Measurements from ENCODE around the gene ADIG. TPM values are rescaled to one million over a fixed set of nuclear protein-coding genes. Genes with fewer than 3 reads are reported as not detected.

Gene ADIG
- total RNA-seq, 4 donors from 2014 or later = not detected

DNA sequence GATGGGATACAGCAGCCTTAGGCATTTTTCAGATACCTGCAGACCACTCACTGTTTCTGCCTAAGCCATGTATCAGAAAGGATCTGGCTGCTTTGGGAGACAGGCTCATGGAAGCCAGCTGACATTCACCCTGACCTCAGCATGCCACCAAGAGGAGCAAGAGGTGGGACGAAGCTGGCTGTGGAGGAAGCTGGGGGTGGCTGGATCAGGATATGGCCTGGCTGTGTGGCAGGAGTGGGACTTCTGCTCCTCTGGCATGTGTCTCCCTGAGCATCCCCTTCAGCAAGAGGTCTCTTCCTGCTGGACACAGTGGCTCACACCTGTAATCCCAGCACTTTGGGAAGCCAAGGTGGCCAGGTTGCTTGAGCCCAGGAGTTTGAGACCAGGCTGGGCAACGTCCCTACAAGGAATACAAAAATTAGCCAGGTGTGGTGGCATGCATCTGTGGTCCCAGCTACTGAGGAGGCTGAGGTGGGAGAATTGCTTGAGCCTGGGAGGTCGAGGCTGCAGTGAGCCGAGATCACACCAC, 897 bp downstream of the ADIG start:
- TF ChIP-seq EP300 (IDR thresholded peaks at IDR 0.05) (no peak), POLR2A (IDR thresholded peaks at IDR 0.05) (no peak), POLR2AphosphoS5 (IDR thresholded peaks at IDR 0.05) (no peak)
- TF ChIP-seq, protein P1, sequence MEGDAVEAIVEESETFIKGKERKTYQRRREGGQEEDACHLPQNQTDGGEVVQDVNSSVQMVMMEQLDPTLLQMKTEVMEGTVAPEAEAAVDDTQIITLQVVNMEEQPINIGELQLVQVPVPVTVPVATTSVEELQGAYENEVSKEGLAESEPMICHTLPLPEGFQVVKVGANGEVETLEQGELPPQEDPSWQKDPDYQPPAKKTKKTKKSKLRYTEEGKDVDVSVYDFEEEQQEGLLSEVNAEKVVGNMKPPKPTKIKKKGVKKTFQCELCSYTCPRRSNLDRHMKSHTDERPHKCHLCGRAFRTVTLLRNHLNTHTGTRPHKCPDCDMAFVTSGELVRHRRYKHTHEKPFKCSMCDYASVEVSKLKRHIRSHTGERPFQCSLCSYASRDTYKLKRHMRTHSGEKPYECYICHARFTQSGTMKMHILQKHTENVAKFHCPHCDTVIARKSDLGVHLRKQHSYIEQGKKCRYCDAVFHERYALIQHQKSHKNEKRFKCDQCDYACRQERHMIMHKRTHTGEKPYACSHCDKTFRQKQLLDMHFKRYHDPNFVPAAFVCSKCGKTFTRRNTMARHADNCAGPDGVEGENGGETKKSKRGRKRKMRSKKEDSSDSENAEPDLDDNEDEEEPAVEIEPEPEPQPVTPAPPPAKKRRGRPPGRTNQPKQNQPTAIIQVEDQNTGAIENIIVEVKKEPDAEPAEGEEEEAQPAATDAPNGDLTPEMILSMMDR (IDR thresholded peaks at IDR 0.05) = no peak
- Histone ChIP-seq H3K27me3 (no peaks in the 10 kb centered on the region), H3K4me3 (no peak overlapping the region), H3K36me3 (no peaks in the 10 kb centered on the region), H3K27ac (no peak overlapping the region), H3K9me3 (no peaks in the 10 kb centered on the region), H3K4me1 (peaks cover 7% of the 10 kb centered on the region)
- 66% methylated on average over 4 of the region's 4 CpGs for WGBS
- no peak for DNase-seq (ENCODE audit: low spot score in 2 of 2)

DNA sequence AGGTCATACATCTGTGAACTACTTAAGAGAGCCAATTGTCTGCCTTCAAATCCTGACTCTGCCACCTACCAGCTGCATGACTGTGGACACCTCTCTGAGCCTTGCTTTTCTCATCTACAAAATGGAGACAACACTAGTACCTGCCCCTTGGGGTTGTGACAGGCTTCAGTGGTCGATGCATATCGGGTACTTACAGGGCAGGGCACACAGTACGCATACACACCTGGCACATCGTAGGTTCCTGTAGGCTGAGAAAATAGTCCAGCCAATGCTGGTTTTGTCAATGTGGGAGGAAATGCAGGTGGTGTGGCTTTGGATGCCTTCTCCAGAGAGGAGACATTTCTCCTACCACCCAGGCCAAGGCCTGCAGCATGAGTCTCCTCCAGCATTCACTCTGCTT, 2.3 kb downstream of the ADIG start:
- Histone ChIP-seq H3K4me1 (peaks cover 7% of the 10 kb centered on the region), H3K4me3 (no peak overlapping the region), H3K9me3 (no peaks in the 10 kb centered on the region), H3K27ac (no peak overlapping the region), H3K36me3 (no peaks in the 10 kb centered on the region), H3K27me3 (peaks cover 3% of the 10 kb centered on the region)
- no peak for DNase-seq (ENCODE audit: low spot score in 2 of 2)
- WGBS = 79% methylated on average over 4 of the region's 4 CpGs
- TF ChIP-seq POLR2AphosphoS5 (IDR thresholded peaks at IDR 0.05) (no peak), POLR2A (IDR thresholded peaks at IDR 0.05) (no peak), EP300 (IDR thresholded peaks at IDR 0.05) (no peak)
- TF ChIP-seq, protein P1 (IDR thresholded peaks at IDR 0.05) = no peak

- Histone ChIP-seq H3K27me3 (peaks cover 3% of the 10 kb centered on the region), H3K9me3 (no peaks in the 10 kb centered on the region), H3K4me3 (no peak overlapping the region), H3K4me1 (peaks cover 7% of the 10 kb centered on the region), H3K36me3 (no peaks in the 10 kb centered on the region), H3K27ac (no peak overlapping the region)
- WGBS = 49% methylated on average over 7 of the region's 7 CpGs
- DNase-seq (ENCODE audit: low spot score in 2 of 2) = no peak
- no peak for TF ChIP-seq POLR2AphosphoS5 (IDR thresholded peaks at IDR 0.05)
Measured at GRCh38 chr20:38584099-38584763, 3.2 kb downstream of the ADIG start.

DNA sequence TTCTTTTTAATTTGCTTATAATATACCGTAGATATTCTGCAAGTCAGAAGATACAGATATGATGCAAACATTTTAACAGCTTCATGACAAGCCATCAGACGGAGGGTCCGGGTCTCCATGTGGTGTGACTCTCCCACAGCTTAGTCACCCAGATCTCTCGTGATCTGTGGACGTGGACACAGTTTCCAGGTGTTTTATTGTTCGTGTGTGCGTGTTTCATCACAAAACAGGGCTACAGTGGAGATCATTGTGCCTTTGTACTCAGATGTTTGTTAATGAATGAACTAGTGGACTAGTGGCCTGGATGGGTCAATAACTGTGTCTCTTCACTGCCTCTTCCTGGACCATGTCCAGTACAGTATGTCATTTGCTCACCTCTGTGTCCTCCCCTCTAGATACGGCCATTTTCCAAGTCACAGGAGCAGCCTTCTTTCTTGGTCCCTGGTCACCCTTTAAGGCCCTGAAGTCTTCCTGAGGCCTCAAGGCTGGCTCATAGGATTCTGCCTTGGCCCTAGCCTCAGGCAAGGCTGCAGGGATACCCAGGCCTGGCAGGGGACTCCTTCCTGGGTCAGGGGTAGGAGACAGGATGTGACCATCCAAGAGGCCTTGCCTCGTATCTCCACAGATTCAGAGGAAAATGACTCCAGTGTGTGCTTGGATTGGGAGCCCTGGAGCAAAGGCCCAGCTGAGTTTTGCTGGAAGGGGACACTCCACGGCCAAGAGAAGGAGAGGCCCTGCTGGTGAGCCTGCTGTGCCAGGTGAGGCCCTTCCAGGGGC, 4.6 kb downstream of the ADIG start:
- H3K4me1 ChIP-seq = peaks cover 4% of the 10 kb centered on the region
- no peaks in the 10 kb centered on the region for H3K36me3 ChIP-seq
- no peaks in the 10 kb centered on the region for H3K9me3 ChIP-seq
- no peak for DNase-seq (ENCODE audit: low spot score in 2 of 2)
- H3K27ac ChIP-seq = no peak overlapping the region
- H3K4me3 ChIP-seq = no peak overlapping the region
- TF ChIP-seq POLR2A (IDR thresholded peaks at IDR 0.05) (no peak), EP300 (IDR thresholded peaks at IDR 0.05) (no peak), POLR2AphosphoS5 (IDR thresholded peaks at IDR 0.05) (no peak)
- TF ChIP-seq, protein P1 (IDR thresholded peaks at IDR 0.05) = no peak
- 88% methylated on average over 9 of the region's 10 CpGs for WGBS
- H3K27me3 ChIP-seq = peaks cover 3% of the 10 kb centered on the region

DNA sequence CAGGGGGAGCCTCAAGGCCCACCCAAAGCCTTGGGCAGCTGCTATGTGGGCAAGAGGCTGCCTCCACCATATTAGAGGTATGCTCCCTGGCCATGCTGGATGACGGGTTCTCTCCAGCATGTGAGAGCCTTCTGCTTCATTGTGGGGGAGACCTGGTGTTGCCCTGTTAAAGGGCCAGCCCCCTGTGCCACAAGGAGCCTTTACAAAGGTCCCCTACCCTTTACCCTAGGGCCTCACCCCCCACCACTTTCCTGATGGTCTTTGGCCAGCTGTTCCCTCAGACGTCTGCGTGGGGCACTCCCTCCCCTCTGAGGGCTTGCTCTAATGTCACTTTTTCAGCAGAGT, 5.2 kb downstream of the ADIG start:
- no peaks in the 10 kb centered on the region for H3K9me3 ChIP-seq
- no peak for DNase-seq (ENCODE audit: low spot score in 2 of 2)
- no peak for TF ChIP-seq EP300 (IDR thresholded peaks at IDR 0.05)
- TF ChIP-seq POLR2AphosphoS5 (IDR thresholded peaks at IDR 0.05) = no peak
- no peak for TF ChIP-seq POLR2A (IDR thresholded peaks at IDR 0.05)
- TF ChIP-seq, protein P1 (IDR thresholded peaks at IDR 0.05) = no peak
- H3K27me3 ChIP-seq = peaks cover 3% of the 10 kb centered on the region
- no peaks in the 10 kb centered on the region for H3K36me3 ChIP-seq
- H3K4me1 ChIP-seq = peaks cover 1% of the 10 kb centered on the region
- no peak overlapping the region for H3K27ac ChIP-seq
- no peak overlapping the region for H3K4me3 ChIP-seq
- 79% methylated on average over 3 of the region's 3 CpGs for WGBS

Data from suprapubic skin (tissue), 4 donors.